Pancreas (tissue), 10 donors: ENCODE measurements around the gene NCKIPSD. TPM values are rescaled to one million over a fixed set of nuclear protein-coding genes. Genes with fewer than 3 reads are reported as not detected.
"Not testable (repeated sequence)": the region's sequence is repeated elsewhere in the genome, so short reads cannot be mapped to it uniquely, and the experiment has no call there.

Source experiments
- ATAC-seq, 4 donors: fragments of 200-7000 bp; cut with Tn5 transposase; one replicate each; pipeline versions ENCODE4 v1.8.0 to v1.9.1; 2020; ENCODE audit warnings: mild to moderate bottlenecking in 4 of 4, moderate library complexity in 4 of 4
- DNase-seq, 6 donors: peaks; one replicate each; pipeline ENCODE4 v3.0.0-alpha.2; 2020
- FAIRE-seq: peaks from 2 replicates; lab custom pipeline; 2012; peaks lifted over from hg19 to GRCh38; lab: Jason Lieb, UNC
- H3K27ac ChIP-seq, 4 donors: fragments of 200-600 bp; sonication (generic); 1 replicate in 3 of 4; 2 replicates in 1 of 4; pipeline versions ENCODE4 v1.5.0 to v1.8.0; 2020
- H3K27me3 ChIP-seq, 4 donors: fragments of 200-600 bp; one replicate each; pipeline ENCODE4 v1.8.0; 2021
- H3K36me3 ChIP-seq, 3 donors: fragments of 200-600 bp; sonication (generic) in 1 of 3; one replicate each; pipeline versions ENCODE4 v1.5.0 to v1.8.0; 2020 to 2021
- H3K4me1 ChIP-seq, 3 donors: fragments of 200-600 bp; one replicate each; pipeline ENCODE4 v1.8.0; 2021
- H3K4me3 ChIP-seq, 4 donors: fragments of 200-600 bp; sonication (generic) in 2 of 4; one replicate each; pipeline versions ENCODE4 v1.5.0 to v1.8.0; 2020 to 2021
- H3K9me3 ChIP-seq, 4 donors: fragments of 200-600 bp; one replicate each; pipeline ENCODE4 v1.8.0; 2021
- WGBS, 2 donors: extraction: QIAGEN DNeasy Blood & Tissue Kit; methylation state at CpG; one replicate each; pipeline ENCODE4 v1.1.7; 2013; 5-methylcytosine and 5-hydroxymethylcytosine counted together
- intact Hi-C, 3 donors: fragments of 100-400 bp; cut with DNase I; formaldehyde crosslinking; loops; one replicate each; pipeline versions ENCODE4 v1.11.1 to v1.14.2; 2022
- polyA plus RNA-seq, 2 donors: library from polyadenylated mRNA; stranded (reverse); fragments of 200-250 nt; gene quantifications; one replicate each; pipeline ENCODE4 v1.2.3, GENCODE V29; 2013
- total RNA-seq, 6 donors: library from RNA; stranded (reverse); fragmentation: NEBNext Ultra II Directional in 4 of 6; extraction: Animal tissue kit (Norgen Biotek cat#: 25700) in 4 of 6; gene quantifications; one replicate each; pipeline versions ENCODE4 v1.2.1 to v1.2.4, GENCODE V29; 2021 to 2023
- TF ChIP-seq, protein P1 (sequence below), 4 donors: fragments of 200-600 bp; sonication (generic) in 3 of 4; IDR thresholded peaks; one replicate each; pipeline versions ENCODE4 v1.5.0 to v1.8.0; 2021; ENCODE audit warnings: antibody characterized with exemption in 4 of 4
- donor health status: healthy with polysubstance abuse.
- donor health status: DM: no; HTN: no; CAD: no; lungs with moderate emphysema.
- donor health status: DM: no; HTN: no; CAD: no.
- donor health status: control.
- donor health status: control.
- donor health status: Bipolar disorder and iron deficiency.
- donor health status: DM: yes; HTN: yes; CAD: no.
- donor health status: DM: no; HTN: no; CAD: no.
- donor health status: DM: no; HTN: no; CAD: no.
- donor health status: DM: yes; HTN: yes; CAD: no.

Gene NCKIPSD
- 10 to 100 TPM in 1 of 6 donors, 1 to 10 TPM in 5; 5.4 to 10.2 (median 7.2) TPM for total RNA-seq
- polyA plus RNA-seq: 10 to 100 TPM; 12.0 to 17.0 TPM

DNA sequence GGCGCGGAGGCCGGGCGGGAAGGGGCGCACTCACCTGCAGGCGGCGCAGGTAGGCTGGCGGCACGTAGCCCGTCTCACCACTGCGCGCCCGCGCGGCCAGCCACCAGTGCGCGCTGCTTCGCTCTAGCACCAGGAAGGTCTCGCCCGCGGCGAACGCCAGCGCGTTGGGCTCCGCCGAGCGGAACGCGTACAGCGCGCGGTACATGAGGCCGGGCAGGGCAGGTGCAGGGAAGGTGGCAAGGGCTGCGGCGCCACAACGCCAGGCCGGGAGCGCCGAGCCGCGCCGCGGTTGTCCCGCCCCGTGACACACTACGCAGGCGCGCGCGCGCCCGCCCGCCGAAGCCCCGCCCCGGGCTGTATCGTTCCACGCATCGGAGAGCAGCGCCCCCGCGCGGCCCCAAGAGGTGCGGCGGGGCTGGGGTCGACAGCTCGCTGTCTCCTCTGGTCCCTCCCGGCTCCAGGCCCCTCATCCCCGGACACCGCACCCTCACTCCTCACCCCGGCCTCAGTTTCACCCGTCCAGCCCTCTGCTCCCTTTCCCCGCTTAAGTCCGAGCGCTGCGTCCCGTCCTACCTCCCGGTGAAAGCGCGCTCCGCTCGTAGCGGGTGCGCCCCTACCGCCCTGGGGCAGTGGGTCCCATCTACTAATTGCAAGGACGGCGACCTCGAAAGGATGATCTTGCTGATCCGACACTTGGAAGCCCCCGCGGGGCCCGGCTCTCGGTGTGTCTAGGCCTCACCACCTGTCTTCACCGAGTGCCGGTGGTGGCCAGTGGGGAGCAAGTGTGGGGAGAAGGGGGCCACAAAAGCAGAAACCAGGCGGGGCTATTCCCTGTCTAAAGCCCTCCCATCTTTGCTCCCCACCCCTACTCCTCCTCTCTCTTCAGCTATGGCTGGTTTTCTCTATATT, at the start of gene NCKIPSD:
Gene NCKIPSD, minus strand, starts transcription at position 313 of the 909 bp plus-strand sequence. Its CDS starts 108 bp downstream, at position 205.
- peaks cover 4 to 9% (median 6%) of the 10 kb centered on the region in 3 donors for H3K4me1 ChIP-seq
- TF ChIP-seq, protein P1, sequence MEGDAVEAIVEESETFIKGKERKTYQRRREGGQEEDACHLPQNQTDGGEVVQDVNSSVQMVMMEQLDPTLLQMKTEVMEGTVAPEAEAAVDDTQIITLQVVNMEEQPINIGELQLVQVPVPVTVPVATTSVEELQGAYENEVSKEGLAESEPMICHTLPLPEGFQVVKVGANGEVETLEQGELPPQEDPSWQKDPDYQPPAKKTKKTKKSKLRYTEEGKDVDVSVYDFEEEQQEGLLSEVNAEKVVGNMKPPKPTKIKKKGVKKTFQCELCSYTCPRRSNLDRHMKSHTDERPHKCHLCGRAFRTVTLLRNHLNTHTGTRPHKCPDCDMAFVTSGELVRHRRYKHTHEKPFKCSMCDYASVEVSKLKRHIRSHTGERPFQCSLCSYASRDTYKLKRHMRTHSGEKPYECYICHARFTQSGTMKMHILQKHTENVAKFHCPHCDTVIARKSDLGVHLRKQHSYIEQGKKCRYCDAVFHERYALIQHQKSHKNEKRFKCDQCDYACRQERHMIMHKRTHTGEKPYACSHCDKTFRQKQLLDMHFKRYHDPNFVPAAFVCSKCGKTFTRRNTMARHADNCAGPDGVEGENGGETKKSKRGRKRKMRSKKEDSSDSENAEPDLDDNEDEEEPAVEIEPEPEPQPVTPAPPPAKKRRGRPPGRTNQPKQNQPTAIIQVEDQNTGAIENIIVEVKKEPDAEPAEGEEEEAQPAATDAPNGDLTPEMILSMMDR (IDR thresholded peaks at IDR 0.05): peak; percentile 61 to 87 (median 84)
- DNase-seq (peak; percentile 82 to 99 (median 91)), ATAC-seq (peak; percentile 96 to 97 (median 96)), FAIRE-seq (no peak)
- 1% methylated on average over 57 to 97 of the region's 97 CpGs for WGBS, 2 donors
- peak within 1 kb of the TSS; percentile 65 to 91 (median 84) for H3K4me3 ChIP-seq
- intact Hi-C loops: no loop called here
- H3K27me3 ChIP-seq: no peaks in the 10 kb centered on the region
- peak within 1 kb of the TSS; percentile 83 to 88 (median 86) for H3K27ac ChIP-seq
- H3K36me3 ChIP-seq: peaks cover 4 to 37% (median 14%) of the 10 kb centered on the region in 3 donors
- H3K9me3 ChIP-seq: no peaks in the 10 kb centered on the region

DNA sequence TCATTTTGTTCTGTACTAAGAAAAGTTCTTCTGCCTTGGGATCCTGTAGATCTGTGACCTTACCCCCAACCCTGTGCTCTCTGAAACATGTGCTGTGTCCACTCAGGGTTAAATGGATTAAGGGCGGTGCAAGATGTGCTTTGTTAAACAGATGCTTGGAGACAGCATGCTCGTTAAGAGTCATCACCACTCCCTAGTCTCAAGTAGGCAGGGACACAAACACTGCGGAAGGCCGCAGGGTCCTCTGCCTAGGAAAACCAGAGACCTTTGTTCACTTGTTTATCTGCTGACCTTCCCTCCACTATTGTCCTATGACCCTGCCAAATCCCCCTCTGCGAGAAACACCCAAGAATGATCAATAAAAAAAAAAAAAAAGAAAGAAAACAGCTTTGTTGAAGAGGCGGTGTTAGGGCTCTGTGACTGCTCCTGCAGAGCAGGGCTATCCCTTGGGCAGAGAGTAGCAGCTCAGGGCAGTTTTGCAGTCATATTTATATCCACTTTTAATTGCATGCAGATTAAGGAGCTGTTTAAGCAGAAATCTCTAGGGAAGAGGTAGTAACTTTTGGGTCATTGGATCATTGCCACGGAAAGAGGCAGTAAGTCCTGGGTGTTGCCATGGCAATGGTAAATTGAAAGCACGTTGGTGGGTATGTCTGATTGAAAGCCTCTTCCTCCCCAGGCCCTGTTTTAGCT, 49.5 kb upstream of the NCKIPSD start:
- H3K4me3 ChIP-seq, H3K36me3 ChIP-seq, H3K27me3 ChIP-seq, ATAC-seq, H3K9me3 ChIP-seq, intact Hi-C loops, FAIRE-seq, DNase-seq, H3K27ac ChIP-seq: not testable (repeated sequence)
- 53 to 56% methylated on average over 7 of the region's 8 CpGs for WGBS, 2 donors
- H3K4me1 ChIP-seq: peaks cover 12 to 17% (median 13%) of the 10 kb centered on the region in 3 donors

DNA sequence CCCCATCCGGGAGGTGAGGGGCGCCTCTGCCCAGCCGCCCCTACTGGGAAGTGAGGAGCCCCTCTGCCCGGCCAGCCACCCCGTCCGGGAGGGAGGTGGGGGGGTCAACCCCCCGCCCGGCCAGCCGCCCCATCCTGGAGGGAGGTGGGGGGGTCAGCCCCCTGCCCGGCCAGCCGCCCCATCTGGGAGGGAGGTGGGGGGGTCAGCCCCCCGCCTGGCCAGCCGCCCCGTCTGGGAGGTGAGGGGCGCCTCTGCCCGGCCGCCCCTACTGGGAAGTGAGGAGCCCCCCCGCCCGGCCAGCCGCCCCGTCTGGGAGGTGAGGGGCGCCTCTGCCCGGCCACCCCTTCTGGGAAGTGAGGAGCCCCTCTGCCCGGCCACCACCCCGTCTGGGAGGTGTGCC, 48.8 kb upstream of the NCKIPSD start:
- H3K36me3 ChIP-seq: not testable (repeated sequence)

DNA sequence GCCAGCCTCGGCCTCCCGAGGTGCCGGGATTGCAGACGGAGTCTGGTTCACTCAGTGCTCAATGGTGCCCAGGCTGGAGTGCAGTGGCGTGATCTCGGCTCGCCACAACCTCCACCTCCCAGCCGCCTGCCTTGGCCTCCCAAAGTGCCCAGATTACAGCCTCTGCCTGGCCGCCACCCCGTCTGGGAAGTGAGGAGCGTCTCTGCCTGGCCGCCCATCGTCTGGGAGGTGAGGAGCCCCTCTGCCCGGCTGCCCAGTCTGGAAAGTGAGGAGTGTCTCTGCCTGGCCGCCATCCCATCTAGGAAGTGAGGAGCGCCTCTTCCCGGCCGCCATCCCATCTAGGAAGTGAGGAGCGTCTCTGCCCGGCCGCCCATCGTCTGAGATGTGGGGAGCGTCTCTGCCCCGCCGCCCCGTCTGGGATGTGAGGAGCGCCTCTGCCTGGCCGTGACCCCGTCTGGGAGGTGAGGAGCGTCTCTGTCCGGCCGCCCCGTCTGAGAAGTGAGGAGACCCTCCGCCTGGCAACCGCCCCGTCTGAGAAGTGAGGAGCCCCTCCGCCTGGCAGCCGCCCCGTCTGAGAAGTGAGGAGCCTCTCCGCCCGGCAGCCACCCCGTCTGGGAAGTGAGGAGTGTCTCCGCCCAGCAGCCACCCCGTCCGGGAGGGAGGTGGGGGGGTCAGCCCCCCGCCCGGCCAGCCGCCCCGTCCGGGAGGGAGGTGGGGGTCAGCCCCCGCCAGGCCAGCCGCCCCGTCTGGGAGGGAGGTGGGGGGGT, 48.2 kb upstream of the NCKIPSD start:
- intact Hi-C loops, FAIRE-seq, H3K4me3 ChIP-seq, H3K4me1 ChIP-seq, ATAC-seq, H3K27me3 ChIP-seq, H3K9me3 ChIP-seq, H3K36me3 ChIP-seq, H3K27ac ChIP-seq, DNase-seq: not testable (repeated sequence)
- WGBS, 2 donors: 93 to 95% methylated on average over 16 to 39 of the region's 53 CpGs

More for the DNA sequence above, 48.8 kb upstream of the NCKIPSD start:
- H3K27ac ChIP-seq, H3K4me3 ChIP-seq, H3K9me3 ChIP-seq, DNase-seq, FAIRE-seq, intact Hi-C loops, H3K4me1 ChIP-seq, H3K27me3 ChIP-seq, ATAC-seq: not testable (repeated sequence)
- WGBS, 2 donors: 83 to 92% methylated on average over 8 to 20 of the region's 25 CpGs

DNA sequence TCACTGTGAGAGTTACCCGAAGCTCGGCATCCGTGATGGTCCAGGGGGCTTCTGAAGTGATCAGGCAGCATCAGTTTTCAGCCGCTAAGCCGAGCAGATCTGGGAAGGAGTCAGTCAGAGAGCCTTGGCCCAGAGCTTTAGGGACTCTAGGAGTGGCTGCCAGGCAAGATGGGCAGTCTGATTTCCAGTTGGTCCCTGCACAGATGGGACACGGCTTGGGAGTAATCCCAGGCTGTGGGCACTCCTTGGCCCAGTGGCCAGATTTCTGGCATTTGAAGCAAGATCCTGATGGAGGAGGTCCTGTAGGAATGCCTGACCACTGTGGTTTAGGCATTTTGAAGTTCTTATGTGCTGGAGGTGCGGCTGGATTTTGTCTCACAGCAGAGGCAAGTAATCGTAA, 41.8 kb upstream of the NCKIPSD start:
- DNase-seq (no peak), ATAC-seq (no peak), FAIRE-seq (no peak)
- 90 to 97% methylated on average over 8 of the region's 8 CpGs for WGBS, 2 donors
- H3K4me3 ChIP-seq: no peak overlapping the region
- no peaks in the 10 kb centered on the region for H3K9me3 ChIP-seq
- intact Hi-C loops: no loop called here
- no peaks in the 10 kb centered on the region for H3K4me1 ChIP-seq
- TF ChIP-seq, protein P1 (IDR thresholded peaks at IDR 0.05): no peak
- no peaks in the 10 kb centered on the region for H3K27me3 ChIP-seq
- H3K36me3 ChIP-seq: no peaks in the 10 kb centered on the region
- H3K27ac ChIP-seq: no peak overlapping the region

DNA sequence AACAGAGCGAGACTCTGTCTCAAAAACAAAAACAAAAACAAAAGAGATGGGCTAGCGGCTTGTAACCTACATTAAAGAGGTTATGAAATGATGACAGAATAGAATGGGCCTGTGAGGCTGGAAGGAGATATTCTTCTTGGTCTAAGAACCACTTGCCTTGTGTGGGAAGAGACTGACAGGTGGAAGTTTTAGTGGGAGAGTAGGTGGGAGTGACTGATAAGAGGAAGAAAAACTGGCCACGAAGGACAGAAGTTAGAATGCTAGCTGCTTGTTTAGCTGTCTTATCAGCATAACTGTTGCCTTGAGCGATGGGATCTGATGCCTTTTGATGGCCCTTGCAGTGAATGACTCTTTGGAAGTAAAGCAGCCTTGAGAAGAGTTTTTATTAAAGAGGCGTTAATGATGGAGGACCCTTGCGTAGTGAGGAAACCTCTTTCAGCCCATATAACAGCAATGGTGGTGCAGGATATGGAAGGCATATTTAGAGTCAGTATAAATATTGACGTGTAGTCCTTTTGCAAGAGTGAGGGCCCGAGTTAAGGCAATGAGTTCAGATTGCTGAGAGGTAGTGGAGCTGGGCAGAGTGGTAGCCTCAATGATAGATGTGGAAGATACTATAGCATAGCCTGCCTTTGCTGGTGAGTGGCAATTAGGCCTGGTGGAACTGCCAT, 39.6 kb upstream of the NCKIPSD start:
- H3K27me3 ChIP-seq, H3K36me3 ChIP-seq, DNase-seq, FAIRE-seq, H3K27ac ChIP-seq, H3K4me1 ChIP-seq, ATAC-seq, H3K4me3 ChIP-seq, intact Hi-C loops, H3K9me3 ChIP-seq: not testable (repeated sequence)
- WGBS, 2 donors: 85 to 92% methylated on average over 8 of the region's 8 CpGs
